Mucosa of stomach (tissue), 1 donor: ENCODE measurements around the gene DCAF5.
"Not testable (repeated sequence)": the region's sequence is repeated elsewhere in the genome, so short reads cannot be mapped to it uniquely, and the experiment has no call there.

ENCODE experiments used
- H3K27me3 ChIP-seq: one replicate; pipeline ENCODE4 v1.7.0; 2013; ENCODE audit warnings: mild to moderate bottlenecking, low read length; ENCODE audit not compliant: control insufficient read depth, insufficient read depth
- H3K36me3 ChIP-seq: one replicate; pipeline ENCODE4 v1.7.0; 2013; ENCODE audit warnings: low read length; ENCODE audit not compliant: control insufficient read depth, insufficient read depth
- H3K4me1 ChIP-seq: one replicate; pipeline ENCODE4 v1.7.0; 2013; ENCODE audit warnings: mild to moderate bottlenecking, low read length; ENCODE audit not compliant: control insufficient read depth, insufficient read depth
- H3K4me3 ChIP-seq: one replicate; pipeline ENCODE4 v1.7.0; 2013; ENCODE audit warnings: low read length
- H3K9ac ChIP-seq: one replicate; pipeline ENCODE4 v1.7.0; 2013; ENCODE audit warnings: mild to moderate bottlenecking, low read length, moderate library complexity
- H3K9me3 ChIP-seq: one replicate; pipeline ENCODE4 v1.7.0; 2013; ENCODE audit warnings: mild to moderate bottlenecking, low read length, moderate library complexity; ENCODE audit not compliant: control insufficient read depth
- donor health status: Pancreatic carcinoma.

Gene DCAF5

DNA sequence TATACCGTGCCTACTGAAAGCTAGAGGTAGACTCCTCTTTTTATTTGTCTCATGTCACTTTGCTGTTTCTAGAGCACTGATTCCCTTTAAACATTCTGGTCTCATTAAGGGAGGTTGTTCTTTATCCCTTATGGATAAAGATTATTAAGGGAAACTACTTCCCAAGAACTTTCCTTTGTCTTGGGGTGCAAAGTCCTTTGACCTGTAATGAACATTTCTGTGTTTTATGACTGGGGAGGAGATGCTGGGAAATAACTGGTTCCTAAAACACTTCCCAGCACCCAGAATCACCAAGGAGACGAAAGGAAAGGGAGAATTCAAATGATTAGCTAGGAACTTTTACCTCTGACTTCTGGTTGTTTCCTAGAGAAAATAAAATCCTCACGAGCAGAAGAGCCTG, 110.6 kb downstream of the DCAF5 start:
- Histone ChIP-seq H3K27me3 (no peaks in the 10 kb centered on the region), H3K4me3 (no peak overlapping the region), H3K9me3 (no peaks in the 10 kb centered on the region), H3K9ac (no peak overlapping the region), H3K4me1 (peaks cover 41% of the 10 kb centered on the region), H3K36me3 (no peaks in the 10 kb centered on the region)

DNA sequence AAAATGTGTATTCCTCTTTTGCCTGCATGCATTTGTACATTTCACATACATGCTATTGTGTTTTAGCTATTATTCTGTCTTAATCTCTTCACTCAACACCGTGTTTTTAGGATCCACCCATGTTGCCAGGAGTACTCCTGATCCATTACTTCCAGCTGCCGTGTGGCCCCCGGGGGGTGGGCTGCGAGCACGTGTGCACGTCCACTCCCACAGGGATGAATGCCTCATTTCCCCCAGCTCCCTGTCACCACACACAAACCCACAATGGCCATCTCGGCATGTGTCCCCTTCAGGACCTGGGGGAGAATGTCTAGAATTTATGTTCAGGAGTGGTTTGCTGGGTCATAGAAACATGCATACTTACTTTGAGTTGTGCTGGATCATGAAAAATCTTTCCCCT, 111.1 kb downstream of the DCAF5 start:
- Histone ChIP-seq H3K36me3 (no peaks in the 10 kb centered on the region), H3K27me3 (no peaks in the 10 kb centered on the region), H3K9me3 (no peaks in the 10 kb centered on the region), H3K4me1 (peaks cover 40% of the 10 kb centered on the region), H3K4me3 (no peak overlapping the region), H3K9ac (no peak overlapping the region)

GRCh38 chr14:69040353-69040752, 112.6 kb downstream of the DCAF5 start:
- Histone ChIP-seq H3K4me1 (peaks cover 25% of the 10 kb centered on the region), H3K4me3 (no peak overlapping the region), H3K36me3 (no peaks in the 10 kb centered on the region), H3K9ac (no peak overlapping the region), H3K9me3 (no peaks in the 10 kb centered on the region), H3K27me3 (no peaks in the 10 kb centered on the region)

- H3K27me3 ChIP-seq: no peaks in the 10 kb centered on the region
- H3K4me1 ChIP-seq: peaks cover 23% of the 10 kb centered on the region
- H3K9ac ChIP-seq: no peak overlapping the region
Measured at GRCh38 chr14:69039288-69039628, 113.7 kb downstream of the DCAF5 start.

GRCh38 chr14:69038455-69039287, 114.2 kb downstream of the DCAF5 start:
- Histone ChIP-seq H3K4me1 (peaks cover 17% of the 10 kb centered on the region), H3K4me3 (no peak overlapping the region), H3K27me3 (no peaks in the 10 kb centered on the region), H3K36me3 (no peaks in the 10 kb centered on the region), H3K9me3 (no peaks in the 10 kb centered on the region), H3K9ac (no peak overlapping the region)

More at GRCh38 chr14:69039288-69039628, 113.7 kb downstream of the DCAF5 start:
- no peak overlapping the region for H3K4me3 ChIP-seq
- no peaks in the 10 kb centered on the region for H3K9me3 ChIP-seq
- no peaks in the 10 kb centered on the region for H3K36me3 ChIP-seq

DNA sequence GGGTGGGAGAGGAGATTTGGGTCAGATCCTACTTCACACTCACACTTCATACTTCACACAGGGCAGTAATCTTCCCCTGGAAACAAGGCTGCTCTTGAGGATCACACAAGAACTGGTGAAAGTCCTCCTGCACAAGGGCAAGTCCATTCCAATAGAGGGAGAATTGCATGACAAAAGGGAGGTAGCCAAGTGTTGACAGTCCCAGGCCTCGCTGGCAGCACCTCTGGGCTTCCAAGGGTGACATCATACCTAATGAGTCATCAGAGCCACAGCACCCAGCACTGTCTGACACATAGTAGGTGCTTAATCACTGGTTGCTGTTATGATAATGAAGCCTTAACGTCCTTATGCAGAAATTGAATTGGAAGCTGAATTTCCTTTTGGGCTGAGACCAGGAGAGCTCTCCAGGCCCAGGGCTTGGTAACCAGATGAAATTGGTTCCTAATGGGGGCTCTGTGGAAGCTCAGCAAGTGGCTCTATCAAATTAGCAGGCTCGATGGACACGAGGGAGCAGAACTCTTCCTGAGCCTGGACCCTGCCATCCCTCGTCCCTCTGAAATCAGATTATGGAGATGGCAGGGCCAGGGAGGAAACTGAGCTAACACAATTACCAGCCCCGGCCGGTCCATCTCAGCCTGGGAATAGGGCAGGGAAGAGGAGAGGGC, 115.0 kb downstream of the DCAF5 start:
- H3K27me3 ChIP-seq: no peaks in the 10 kb centered on the region
- no peaks in the 10 kb centered on the region for H3K9me3 ChIP-seq
- no peaks in the 10 kb centered on the region for H3K36me3 ChIP-seq
- H3K9ac ChIP-seq: no peak overlapping the region
- no peak overlapping the region for H3K4me3 ChIP-seq
- peaks cover 10% of the 10 kb centered on the region for H3K4me1 ChIP-seq

- no peak overlapping the region for H3K4me3 ChIP-seq
- H3K36me3 ChIP-seq: no peaks in the 10 kb centered on the region
- no peaks in the 10 kb centered on the region for H3K9me3 ChIP-seq
- no peaks in the 10 kb centered on the region for H3K27me3 ChIP-seq
- H3K9ac ChIP-seq: no peak overlapping the region
- H3K4me1 ChIP-seq: peaks cover 1% of the 10 kb centered on the region
Measured at GRCh38 chr14:69036757-69037506, 116.0 kb downstream of the DCAF5 start.

- Histone ChIP-seq H3K9me3 (no peaks in the 10 kb centered on the region), H3K27me3 (no peaks in the 10 kb centered on the region)
Measured at GRCh38 chr14:69034612-69035262, 118.2 kb downstream of the DCAF5 start.

DNA sequence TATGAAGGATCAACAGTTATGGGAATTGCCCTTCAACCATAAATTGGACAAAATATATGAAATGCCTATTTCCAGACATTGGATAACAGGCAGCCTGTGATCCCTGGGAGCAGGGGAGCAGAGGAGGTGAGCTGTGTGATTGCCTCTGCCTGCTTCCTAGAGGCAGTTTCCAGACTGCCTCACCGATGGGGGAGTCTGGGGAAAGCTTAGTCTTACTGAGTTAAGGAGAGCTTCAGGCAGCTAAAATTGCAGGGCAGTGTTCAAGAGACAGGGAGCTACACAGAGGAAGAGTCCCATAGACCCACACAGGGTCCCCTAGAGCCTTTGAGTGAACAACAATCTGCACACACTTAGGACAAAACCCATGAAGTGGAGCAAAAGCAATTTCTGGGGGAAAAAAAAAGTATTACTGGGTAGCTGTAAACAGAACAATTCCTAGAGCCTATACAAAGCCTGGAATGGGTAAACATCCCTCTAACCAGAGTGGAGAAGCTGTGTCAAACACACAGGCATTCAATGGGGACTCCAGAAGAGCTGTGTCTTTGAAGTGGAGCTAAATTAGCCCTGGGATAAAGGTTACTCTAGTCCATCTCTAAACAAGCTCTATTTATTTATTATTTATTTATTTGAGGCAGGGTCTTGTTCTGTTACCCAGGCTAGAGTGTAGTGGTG, 125.5 kb downstream of the DCAF5 start:
- no peaks in the 10 kb centered on the region for H3K36me3 ChIP-seq
- no peaks in the 10 kb centered on the region for H3K9me3 ChIP-seq
- H3K4me3 ChIP-seq: no peak overlapping the region
- H3K27me3 ChIP-seq: no peaks in the 10 kb centered on the region
- no peak overlapping the region for H3K9ac ChIP-seq
- no peaks in the 10 kb centered on the region for H3K4me1 ChIP-seq

More at GRCh38 chr14:69034612-69035262, 118.2 kb downstream of the DCAF5 start:
- H3K4me1 ChIP-seq: no peaks in the 10 kb centered on the region
- no peaks in the 10 kb centered on the region for H3K36me3 ChIP-seq
- H3K4me3 ChIP-seq: no peak overlapping the region
- no peak overlapping the region for H3K9ac ChIP-seq

DNA sequence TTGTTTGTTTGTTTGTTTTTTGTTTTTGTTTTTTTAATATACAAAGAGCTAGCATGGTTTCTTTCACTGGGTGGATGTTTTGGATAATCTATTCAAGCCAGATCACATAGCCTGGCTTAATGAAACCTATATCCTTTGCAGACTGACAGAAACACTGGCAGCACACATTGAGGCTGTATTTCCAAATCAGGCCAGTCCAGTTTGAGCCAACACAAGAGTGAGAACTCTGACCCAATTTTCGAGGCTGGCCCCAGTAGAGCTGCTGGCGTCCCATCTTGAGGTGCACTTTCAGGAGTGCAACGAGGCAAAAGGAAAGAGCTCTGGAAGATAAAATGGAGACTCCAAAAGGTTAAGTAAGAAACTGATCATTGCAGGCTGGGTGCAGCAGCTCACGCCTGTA, 129.9 kb downstream of the DCAF5 start:
- H3K36me3 ChIP-seq: no peaks in the 10 kb centered on the region
- no peaks in the 10 kb centered on the region for H3K9me3 ChIP-seq
- no peak overlapping the region for H3K4me3 ChIP-seq
- H3K27me3 ChIP-seq: no peaks in the 10 kb centered on the region
- H3K9ac ChIP-seq: no peak overlapping the region
- H3K4me1 ChIP-seq: no peaks in the 10 kb centered on the region

DNA sequence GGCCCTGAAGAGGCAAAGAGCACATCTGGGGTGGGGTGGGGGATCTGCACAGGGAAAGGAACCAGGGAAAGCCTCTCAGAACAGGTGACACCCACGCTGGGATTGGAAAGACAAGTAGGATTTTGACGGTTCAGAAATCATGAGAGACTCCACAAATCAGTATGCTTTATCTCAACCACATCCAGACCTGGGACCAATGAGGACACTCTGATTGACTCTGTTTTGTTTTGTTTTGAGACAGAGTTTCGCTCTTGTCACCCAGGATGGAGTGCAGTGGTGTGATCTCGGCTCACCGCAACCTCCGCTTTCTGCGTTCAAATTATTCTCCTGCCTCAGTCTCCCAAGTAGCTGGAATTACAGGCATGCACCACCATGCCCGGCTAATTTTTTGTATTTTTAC, 130.8 kb downstream of the DCAF5 start:
- not testable (repeated sequence) for H3K4me3 ChIP-seq, H3K4me1 ChIP-seq, H3K36me3 ChIP-seq, H3K27me3 ChIP-seq, H3K9ac ChIP-seq, H3K9me3 ChIP-seq
